Measurements from ENCODE around the gene TRIM56.

Gene TRIM56

GRCh38 chr7:101140746-101141382 lies 55.6 kb downstream of the TRIM56 start:
- no peak overlapping the region for H3K4me3 ChIP-seq (ENCODE audit: low read depth, low read length)
- TF ChIP-seq MYC (IDR thresholded peaks at IDR 0.05; ENCODE audit: low read depth, low read length), result no peak
- no peak for TF ChIP-seq MAX (IDR thresholded peaks at IDR 0.05; ENCODE audit: low read depth, low read length)
- TF ChIP-seq CTCF (IDR thresholded peaks at IDR 0.05; ENCODE audit: low read depth, low read length), result no peak
- TF ChIP-seq POLR2A (IDR thresholded peaks at IDR 0.05; ENCODE audit: extremely low read depth, insufficient read length), result no peak
- no peak for DNase-seq (ENCODE audit: low read depth)
